Smooth muscle cell (in vitro differentiated cells): ENCODE data around the gene PTPN2. TPM values are rescaled to one million over a fixed set of nuclear protein-coding genes. Genes with fewer than 3 reads are reported as not detected.

Source experiments
- DNase-seq: peaks from one replicate; lab custom pipeline; 2025; ENCODE audit not compliant: unreplicated experiment; lab: John Stamatoyannopoulos, UW
- H2AFZ ChIP-seq: fragments of 200-600 bp; sonication (generic); 2 replicates; pipeline ENCODE4 v1.6.0; 2016; ENCODE audit warnings: antibody characterized with exemption, low read depth, mild to moderate bottlenecking
- H3F3A ChIP-seq: fragments of 200-600 bp; sonication (generic); 2 replicates; pipeline ENCODE4 v1.6.0; 2017; ENCODE audit warnings: antibody characterized with exemption, low read depth
- H3K27ac ChIP-seq: fragments of 200-600 bp; sonication (generic); 2 replicates; pipeline ENCODE4 v1.5.1; 2016; ENCODE audit warnings: low read depth, mild to moderate bottlenecking
- H3K27me3 ChIP-seq: fragments of 200-600 bp; sonication (generic); 2 replicates; pipeline ENCODE4 v1.6.1; 2016; ENCODE audit warnings: low read depth, mild to moderate bottlenecking
- H3K36me3 ChIP-seq: fragments of 200-600 bp; sonication (generic); 2 replicates; pipeline ENCODE4 v1.5.1; 2016; ENCODE audit warnings: low read depth
- H3K4me1 ChIP-seq: fragments of 200-600 bp; sonication (generic); 2 replicates; pipeline ENCODE4 v1.5.1; 2016; ENCODE audit warnings: low read depth
- H3K4me2 ChIP-seq: fragments of 200-600 bp; sonication (generic); 2 replicates; pipeline ENCODE4 v1.6.0; 2016; ENCODE audit warnings: mild to moderate bottlenecking
- H3K4me3 ChIP-seq: fragments of 200-600 bp; sonication (generic); 2 replicates; pipeline ENCODE4 v1.5.1; 2016; ENCODE audit warnings: mild to moderate bottlenecking
- H3K79me2 ChIP-seq: fragments of 200-600 bp; sonication (generic); 2 replicates; pipeline ENCODE4 v1.6.0; 2016; ENCODE audit warnings: low read depth, mild to moderate bottlenecking
- H3K9ac ChIP-seq: fragments of 200-600 bp; sonication (generic); 2 replicates; pipeline ENCODE4 v1.6.0; 2016; ENCODE audit warnings: low read depth
- H3K9me3 ChIP-seq: fragments of 200-600 bp; sonication (generic); replicated peaks from 2 replicates; pipeline ENCODE4 v1.5.1; 2016; ENCODE audit warnings: low read depth
- H4K20me1 ChIP-seq: fragments of 200-600 bp; sonication (generic); 2 replicates; pipeline ENCODE4 v1.6.0; 2016; ENCODE audit warnings: low read depth
- CTCF ChIP-seq: fragments of 200-600 bp; sonication (generic); IDR thresholded peaks from 2 replicates; pipeline ENCODE4 v1.5.1; 2017; ENCODE audit warnings: borderline replicate concordance, mild to moderate bottlenecking, antibody characterized with exemption; ENCODE audit not compliant: insufficient read depth, poor library complexity, severe bottlenecking
- WGBS: methylation state at CpG from one replicate; pipeline ENCODE4 v1.1.7; 2016; ENCODE audit warnings: low lambda C conversion rate; 5-methylcytosine and 5-hydroxymethylcytosine counted together
- polyA plus RNA-seq: library from polyadenylated mRNA; unstranded; fragments of >200 nt; fragmentation: Nextera tagmentation; extraction: Ambion mirVana; gene quantifications from 2 replicates; pipeline ENCODE4 v1.2.1, GENCODE V29; 2016
- total RNA-seq: library from RNA; depleted of rRNA; stranded (reverse); fragments of >200 nt; gene quantifications from 2 replicates; pipeline ENCODE4 v1.2.3, GENCODE V29; 2014

Gene PTPN2
- total and polyA plus RNA-seq, 2 experiments from 2014 or later = 17.1 to 48.7 TPM

DNA sequence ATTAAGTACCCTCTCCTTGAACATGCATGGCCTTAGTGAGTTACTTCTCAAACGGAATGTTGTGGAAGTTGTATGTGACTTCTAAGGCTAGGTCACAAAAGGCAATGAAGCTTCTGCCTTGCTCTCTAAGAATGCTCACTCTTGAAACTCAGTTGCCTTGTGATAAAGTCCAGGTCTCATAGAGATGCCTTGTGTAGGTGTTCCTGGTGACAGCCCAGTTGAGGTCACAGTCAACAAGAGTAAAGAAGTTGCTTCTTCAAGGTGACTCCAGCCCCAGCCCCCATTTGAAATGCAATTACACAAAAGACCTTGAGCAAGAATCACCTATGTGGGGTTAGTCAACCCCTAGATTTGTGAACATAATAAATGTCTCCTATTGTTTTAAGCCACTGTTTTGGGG, 35.6 kb downstream of the PTPN2 start:
- Histone ChIP-seq H4K20me1 (peaks cover 22% of the 10 kb centered on the region), H3K27me3 (no peaks in the 10 kb centered on the region), H3K4me1 (no peaks in the 10 kb centered on the region), H3K9ac (no peak overlapping the region), H2AFZ (no peak overlapping the region), H3F3A (no peaks in the 10 kb centered on the region), H3K36me3 (no peaks in the 10 kb centered on the region), H3K9me3 (no peaks in the 10 kb centered on the region), H3K79me2 (peaks cover 16% of the 10 kb centered on the region), H3K4me2 (no peak overlapping the region), H3K27ac (no peak overlapping the region), H3K4me3 (no peak overlapping the region)
- no peak for TF ChIP-seq CTCF
- 87% methylated on average over 1 of the region's 1 CpG for WGBS
- DNase-seq = no peak

DNA sequence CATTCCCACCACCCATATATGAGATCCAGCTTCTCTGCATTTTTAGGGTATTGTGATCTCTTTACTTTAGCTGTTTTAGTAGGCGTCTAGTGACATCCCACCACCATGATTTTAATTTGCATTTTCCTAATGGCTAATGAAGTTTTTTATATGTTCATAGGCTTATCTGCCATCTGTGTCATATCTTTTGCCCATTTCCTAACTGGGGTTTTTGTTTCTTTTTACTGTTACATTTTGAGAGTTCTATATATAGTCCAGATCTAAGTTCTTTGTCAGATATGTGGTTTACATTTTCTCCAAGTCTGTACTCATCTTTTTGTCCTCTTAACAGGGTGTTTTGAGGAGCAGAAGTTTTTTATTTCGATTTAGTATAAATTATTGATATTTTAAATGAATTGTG, 39.6 kb downstream of the PTPN2 start:
- Histone ChIP-seq H3F3A (no peaks in the 10 kb centered on the region), H2AFZ (no peak overlapping the region), H3K27ac (no peak overlapping the region), H3K79me2 (peaks cover 9% of the 10 kb centered on the region), H3K4me3 (no peak overlapping the region), H3K9me3 (no peaks in the 10 kb centered on the region), H4K20me1 (peaks cover 17% of the 10 kb centered on the region), H3K27me3 (no peaks in the 10 kb centered on the region), H3K36me3 (no peaks in the 10 kb centered on the region), H3K4me1 (no peaks in the 10 kb centered on the region), H3K9ac (no peak overlapping the region), H3K4me2 (no peak overlapping the region)
- 97% methylated on average over 2 of the region's 2 CpGs for WGBS
- no peak for TF ChIP-seq CTCF
- no peak for DNase-seq

- no peak for DNase-seq
- H3K4me1 ChIP-seq = peaks cover under 1% of the 10 kb centered on the region
- H3K9ac ChIP-seq = no peak overlapping the region
- no peaks in the 10 kb centered on the region for H3K36me3 ChIP-seq
- no peaks in the 10 kb centered on the region for H3K9me3 ChIP-seq
- no peak overlapping the region for H3K4me3 ChIP-seq
- H3K79me2 ChIP-seq = peaks cover 9% of the 10 kb centered on the region
- H3K4me2 ChIP-seq = no peak overlapping the region
- no peaks in the 10 kb centered on the region for H3K27me3 ChIP-seq
- H4K20me1 ChIP-seq = peaks cover 19% of the 10 kb centered on the region
- TF ChIP-seq CTCF = no peak
- 80% methylated on average over 12 of the region's 12 CpGs for WGBS
- H3K27ac ChIP-seq = no peak overlapping the region
- H2AFZ ChIP-seq = no peak overlapping the region
- H3F3A ChIP-seq = no peaks in the 10 kb centered on the region
Measured at GRCh38 chr18:12843420-12844350, 40.4 kb downstream of the PTPN2 start.
